NB4 (cell line): Measurements from ENCODE around the gene DHCR7.

Experiments used
- DNase-seq: peaks from one replicate; pipeline ENCODE4 v3.0.0; 2010; ENCODE audit warnings: low read depth
- H3K4me3 ChIP-seq: one replicate; pipeline ENCODE4 v1.5.1; 2011; ENCODE audit warnings: mild to moderate bottlenecking, low read depth, low read length, moderate library complexity
- MYC ChIP-seq: IDR thresholded peaks from 2 replicates; pipeline ENCODE4 v1.6.1; 2011; ENCODE audit warnings: low read depth, low read length
- POLR2A ChIP-seq: IDR thresholded peaks from 2 replicates; pipeline ENCODE4 v1.6.1; 2011; ENCODE audit warnings: mild to moderate bottlenecking; ENCODE audit not compliant: insufficient read length; ENCODE audit errors: extremely low read depth
- TF ChIP-seq, protein P1 (sequence below): IDR thresholded peaks from one replicate; pipeline ENCODE4 v1.5.1; 2012; ENCODE audit warnings: low read depth, low read length
- TF ChIP-seq, protein P2 (sequence below): IDR thresholded peaks from 2 replicates; pipeline ENCODE4 v1.6.1; 2011; ENCODE audit warnings: low read depth, low read length

DHCR7 gene

DNA sequence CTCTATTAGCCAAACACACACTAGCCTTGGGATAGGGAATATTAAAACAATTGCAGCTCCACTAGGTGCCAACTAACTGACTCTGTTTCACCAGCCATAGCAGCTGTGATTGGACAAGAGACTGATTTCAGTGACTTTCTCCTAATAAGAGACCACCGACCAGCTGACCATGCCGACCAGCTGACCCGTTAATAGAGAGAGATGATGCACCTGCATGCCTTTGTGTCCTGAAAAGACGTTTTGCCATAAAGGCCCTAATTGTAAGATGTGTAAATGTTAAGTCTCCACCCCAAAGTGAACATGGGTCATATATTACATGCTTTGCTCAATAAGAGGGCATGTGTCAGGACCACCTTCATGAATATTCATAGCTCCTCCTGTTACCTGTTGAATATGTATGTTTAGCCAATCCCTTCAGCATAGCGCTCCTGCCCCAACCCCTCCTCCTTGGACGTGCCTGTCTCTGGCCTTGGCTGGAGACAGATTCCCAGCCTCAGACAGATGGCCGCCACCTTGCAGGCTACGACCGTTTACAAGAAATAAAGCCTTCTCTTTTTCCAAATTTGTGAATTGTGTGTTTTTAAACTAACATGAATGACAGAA is 3.5 kb upstream of the DHCR7 start:
- H3K4me3 ChIP-seq: peak overlapping the region; percentile 82
- DNase-seq: peak; percentile 46
- TF ChIP-seq, protein P1, sequence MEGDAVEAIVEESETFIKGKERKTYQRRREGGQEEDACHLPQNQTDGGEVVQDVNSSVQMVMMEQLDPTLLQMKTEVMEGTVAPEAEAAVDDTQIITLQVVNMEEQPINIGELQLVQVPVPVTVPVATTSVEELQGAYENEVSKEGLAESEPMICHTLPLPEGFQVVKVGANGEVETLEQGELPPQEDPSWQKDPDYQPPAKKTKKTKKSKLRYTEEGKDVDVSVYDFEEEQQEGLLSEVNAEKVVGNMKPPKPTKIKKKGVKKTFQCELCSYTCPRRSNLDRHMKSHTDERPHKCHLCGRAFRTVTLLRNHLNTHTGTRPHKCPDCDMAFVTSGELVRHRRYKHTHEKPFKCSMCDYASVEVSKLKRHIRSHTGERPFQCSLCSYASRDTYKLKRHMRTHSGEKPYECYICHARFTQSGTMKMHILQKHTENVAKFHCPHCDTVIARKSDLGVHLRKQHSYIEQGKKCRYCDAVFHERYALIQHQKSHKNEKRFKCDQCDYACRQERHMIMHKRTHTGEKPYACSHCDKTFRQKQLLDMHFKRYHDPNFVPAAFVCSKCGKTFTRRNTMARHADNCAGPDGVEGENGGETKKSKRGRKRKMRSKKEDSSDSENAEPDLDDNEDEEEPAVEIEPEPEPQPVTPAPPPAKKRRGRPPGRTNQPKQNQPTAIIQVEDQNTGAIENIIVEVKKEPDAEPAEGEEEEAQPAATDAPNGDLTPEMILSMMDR: no peak
- TF ChIP-seq, protein P2, sequence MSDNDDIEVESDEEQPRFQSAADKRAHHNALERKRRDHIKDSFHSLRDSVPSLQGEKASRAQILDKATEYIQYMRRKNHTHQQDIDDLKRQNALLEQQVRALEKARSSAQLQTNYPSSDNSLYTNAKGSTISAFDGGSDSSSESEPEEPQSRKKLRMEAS: peak; percentile 26; the same call in 1 of the 2 replicates

DNA sequence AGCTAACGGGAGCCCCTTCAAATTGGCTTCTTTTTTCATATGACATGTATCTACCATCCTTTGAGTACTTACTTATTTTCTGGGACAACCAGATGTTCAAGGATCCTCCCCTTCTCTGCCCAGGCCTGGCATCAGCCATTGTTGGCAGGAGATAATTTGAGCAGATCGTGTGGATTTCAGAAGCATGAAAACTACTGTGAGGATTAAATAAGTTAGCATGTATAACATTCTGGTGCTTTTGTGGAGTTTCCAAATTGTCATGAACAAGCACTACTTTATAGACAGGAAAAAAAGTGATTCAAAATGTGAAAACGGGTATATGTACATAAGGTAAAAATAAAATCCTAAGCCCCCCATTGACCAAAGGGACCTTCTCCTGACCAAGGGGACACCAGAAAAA is 2.7 kb upstream of the DHCR7 start:
- no peak for TF ChIP-seq POLR2A
- TF ChIP-seq, protein P2: no peak
- TF ChIP-seq, protein P1: no peak
- no peak for TF ChIP-seq MYC
- DNase-seq: no peak
- H3K4me3 ChIP-seq: no peak overlapping the region

DNA sequence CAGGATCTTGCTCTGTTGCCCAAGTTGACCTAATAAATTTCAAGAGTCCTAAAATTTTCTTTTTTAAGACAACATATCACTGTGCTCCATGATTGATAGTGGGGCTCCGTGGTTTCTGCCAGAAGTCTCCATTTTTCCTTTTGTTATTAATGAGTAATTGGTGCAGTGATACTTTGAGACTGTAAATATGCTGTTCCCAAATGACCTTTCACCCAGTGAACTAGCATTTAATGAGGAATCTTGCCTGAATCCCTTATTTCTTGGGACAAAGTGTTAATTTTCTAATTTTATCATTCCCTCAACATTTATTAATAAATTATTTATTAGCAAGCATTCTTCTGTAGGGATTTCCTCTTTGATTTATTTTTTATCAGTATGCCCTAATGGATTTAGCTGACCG is 2.3 kb upstream of the DHCR7 start:
- H3K4me3 ChIP-seq: no peak overlapping the region
- no peak for TF ChIP-seq POLR2A
- no peak for TF ChIP-seq MYC
- TF ChIP-seq, protein P1: no peak
- TF ChIP-seq, protein P2: no peak
- no peak for DNase-seq

DNA sequence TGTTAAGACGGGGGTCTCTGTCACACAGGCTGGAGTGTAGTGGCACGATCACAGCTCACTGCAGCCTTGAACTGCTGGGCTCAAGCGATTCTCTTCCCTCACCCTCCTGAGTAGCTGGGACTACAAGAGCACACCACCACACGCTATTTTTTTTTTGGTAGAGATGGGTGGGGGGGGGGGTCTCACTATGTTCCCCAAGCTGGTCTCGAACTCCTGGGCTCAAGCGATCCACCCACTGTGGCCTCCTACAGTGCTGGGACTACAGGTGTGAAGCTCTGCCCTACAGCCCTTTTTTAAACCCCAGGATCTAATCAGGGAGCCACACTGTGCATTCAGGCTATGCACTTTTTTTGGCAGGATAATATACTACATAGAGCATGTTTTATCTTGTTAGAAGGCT is 1.4 kb upstream of the DHCR7 start:
- no peak for DNase-seq
- H3K4me3 ChIP-seq: peak overlapping the region; percentile 85
- TF ChIP-seq, protein P2: no peak
- TF ChIP-seq MYC (no peak), POLR2A (no peak)
- TF ChIP-seq, protein P1: no peak

DNA sequence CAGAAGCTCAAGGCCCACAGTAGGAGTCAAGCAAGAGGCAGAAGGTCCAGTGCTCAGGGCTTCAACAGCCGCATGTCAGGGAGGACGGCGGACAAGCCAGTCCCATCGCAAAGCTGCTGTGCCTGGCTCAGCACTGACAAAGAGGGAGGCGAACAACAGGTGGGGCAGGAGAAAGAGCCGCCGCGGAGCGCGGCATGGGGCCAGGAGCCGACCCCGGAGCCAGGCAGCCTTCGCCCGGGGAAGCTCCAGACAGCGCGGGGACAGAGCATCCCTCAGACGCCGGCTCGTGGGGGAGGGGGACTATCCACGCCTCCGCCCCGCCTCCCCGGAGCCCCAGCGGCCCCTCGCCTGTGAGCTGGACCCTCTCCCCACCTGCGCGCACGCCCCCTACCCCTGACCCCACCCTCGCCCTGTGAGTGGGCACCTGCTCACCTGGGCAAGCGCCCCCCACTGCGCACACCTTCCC is 369 bp downstream of the DHCR7 start:
- peak; percentile 44 for DNase-seq
- peak overlapping the region; percentile 66 for H3K4me3 ChIP-seq
- TF ChIP-seq MYC (no peak), POLR2A (no peak)
- TF ChIP-seq, protein P1: no peak
- TF ChIP-seq, protein P2: no peak
